HL-60 (cell line): ENCODE measurements around the gene IL11.

Experiments used
- DNase-seq, 2 experiments: peaks; one replicate each; pipeline ENCODE4 v3.0.0-alpha.2; 2010 to 2020; ENCODE audit warnings: low read depth in 1 of 2, low spot score in 1 of 2
- H3K27ac ChIP-seq: fragments of 250-450 bp; sonication (Bioruptor Pico); replicated peaks from 2 replicates; pipeline ENCODE4 v1.5.1; 2020; ENCODE audit warnings: mild to moderate bottlenecking, moderate library complexity
- H3K27me3 ChIP-seq: fragments of 250-450 bp; sonication (Bioruptor Pico); 2 replicates; pipeline ENCODE4 v1.5.1; 2021; ENCODE audit warnings: mild to moderate bottlenecking, moderate library complexity; ENCODE audit not compliant: insufficient read depth, poor library complexity, severe bottlenecking
- H3K4me3 ChIP-seq: replicated peaks from 2 replicates; pipeline ENCODE4 v1.5.1; 2011; ENCODE audit warnings: mild to moderate bottlenecking, control low read depth, low read length; ENCODE audit not compliant: insufficient read depth
- CTCF ChIP-seq: IDR thresholded peaks from one replicate; pipeline ENCODE4 v1.5.1; 2011; ENCODE audit warnings: low read length, control low read depth, inconsistent platforms; ENCODE audit not compliant: insufficient read depth
- GABPA ChIP-seq: IDR thresholded peaks from 2 replicates; pipeline ENCODE4 v1.6.1; 2012; ENCODE audit warnings: low read depth
- POLR2AphosphoS5 ChIP-seq: IDR thresholded peaks from 2 replicates; pipeline ENCODE4 v1.6.1; 2012; ENCODE audit warnings: low read depth
- REST ChIP-seq: IDR thresholded peaks from 2 replicates; pipeline ENCODE4 v1.6.1; 2012; ENCODE audit warnings: low read depth; ENCODE audit not compliant: insufficient replicate concordance
- SPI1 ChIP-seq: IDR thresholded peaks from 2 replicates; pipeline ENCODE4 v1.6.1; 2012; ENCODE audit warnings: low read depth, mild to moderate bottlenecking, borderline replicate concordance

Gene IL11

GRCh38 chr19:55398200-55398925 is 28.1 kb upstream of the IL11 start:
- TF ChIP-seq GABPA (no peak), REST (no peak), CTCF (no peak), POLR2AphosphoS5 (no peak), SPI1 (no peak)
- Histone ChIP-seq H3K27me3 (no peaks in the 10 kb centered on the region), H3K27ac (peak overlapping the region; percentile 6; the same call in 1 of the 2 replicates), H3K4me3 (no peak overlapping the region)
- DNase-seq = peak in 1 of 2 experiments; percentile 75

- H3K4me3 ChIP-seq = no peak overlapping the region
- no peak overlapping the region for H3K27ac ChIP-seq
- no peak for DNase-seq
- TF ChIP-seq SPI1 = no peak
- TF ChIP-seq POLR2AphosphoS5 = no peak
- TF ChIP-seq CTCF = no peak
- no peak for TF ChIP-seq GABPA
- no peaks in the 10 kb centered on the region for H3K27me3 ChIP-seq
Observed at GRCh38 chr19:55392820-55393761, 22.8 kb upstream of the IL11 start.

GRCh38 chr19:55391702-55392615 is 21.7 kb upstream of the IL11 start:
- no peak overlapping the region for H3K27ac ChIP-seq
- no peak for TF ChIP-seq POLR2AphosphoS5
- TF ChIP-seq SPI1 = no peak
- no peak for TF ChIP-seq CTCF
- no peaks in the 10 kb centered on the region for H3K27me3 ChIP-seq
- H3K4me3 ChIP-seq = no peak overlapping the region
- DNase-seq = no peak

- DNase-seq = no peak
- Histone ChIP-seq H3K4me3 (no peak overlapping the region), H3K27me3 (no peaks in the 10 kb centered on the region), H3K27ac (no peak overlapping the region)
- TF ChIP-seq REST = no peak
- TF ChIP-seq GABPA = no peak
- TF ChIP-seq SPI1 = no peak
- no peak; the same call in none of the 2 replicates for TF ChIP-seq POLR2AphosphoS5
- TF ChIP-seq CTCF = no peak
Observed at GRCh38 chr19:55391191-55391670, 21.0 kb upstream of the IL11 start.
